AG09319 (cell line): ENCODE results near the gene BRINP1.

ENCODE experiments used
- DNase-seq: peaks from one replicate; pipeline ENCODE4 v3.0.0-alpha.2; 2010; ENCODE audit warnings: low read depth; ENCODE audit errors: extremely low read depth
- TF ChIP-seq, protein P1 (sequence below): IDR thresholded peaks from 2 replicates; pipeline ENCODE4 v1.5.1; 2011; ENCODE audit warnings: low read depth, mild to moderate bottlenecking, inconsistent platforms, low read length, moderate library complexity

Gene BRINP1

DNA sequence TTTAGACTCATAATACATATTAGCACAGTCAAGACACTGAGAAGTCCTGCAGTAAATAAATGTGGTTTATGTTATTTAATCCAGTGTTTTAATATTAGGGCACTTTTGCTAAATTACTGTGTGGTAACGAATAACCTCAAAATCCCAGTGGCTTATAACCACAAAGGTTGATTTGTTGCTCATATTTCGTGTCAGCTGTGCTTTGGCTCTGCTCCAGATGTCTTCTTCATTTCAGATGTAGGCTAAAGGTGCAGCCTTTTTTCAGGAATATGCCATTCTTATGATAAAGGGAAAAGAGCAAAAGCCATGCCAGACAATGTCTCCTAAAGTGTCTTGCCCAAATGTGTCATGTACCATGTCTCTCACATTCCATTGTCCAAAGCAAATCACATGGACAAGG lies 144.8 kb downstream of the BRINP1 start:
- DNase-seq, result no peak
- TF ChIP-seq, protein P1, sequence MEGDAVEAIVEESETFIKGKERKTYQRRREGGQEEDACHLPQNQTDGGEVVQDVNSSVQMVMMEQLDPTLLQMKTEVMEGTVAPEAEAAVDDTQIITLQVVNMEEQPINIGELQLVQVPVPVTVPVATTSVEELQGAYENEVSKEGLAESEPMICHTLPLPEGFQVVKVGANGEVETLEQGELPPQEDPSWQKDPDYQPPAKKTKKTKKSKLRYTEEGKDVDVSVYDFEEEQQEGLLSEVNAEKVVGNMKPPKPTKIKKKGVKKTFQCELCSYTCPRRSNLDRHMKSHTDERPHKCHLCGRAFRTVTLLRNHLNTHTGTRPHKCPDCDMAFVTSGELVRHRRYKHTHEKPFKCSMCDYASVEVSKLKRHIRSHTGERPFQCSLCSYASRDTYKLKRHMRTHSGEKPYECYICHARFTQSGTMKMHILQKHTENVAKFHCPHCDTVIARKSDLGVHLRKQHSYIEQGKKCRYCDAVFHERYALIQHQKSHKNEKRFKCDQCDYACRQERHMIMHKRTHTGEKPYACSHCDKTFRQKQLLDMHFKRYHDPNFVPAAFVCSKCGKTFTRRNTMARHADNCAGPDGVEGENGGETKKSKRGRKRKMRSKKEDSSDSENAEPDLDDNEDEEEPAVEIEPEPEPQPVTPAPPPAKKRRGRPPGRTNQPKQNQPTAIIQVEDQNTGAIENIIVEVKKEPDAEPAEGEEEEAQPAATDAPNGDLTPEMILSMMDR, result no peak

GRCh38 chr9:119221276-119221675 lies 148.0 kb downstream of the BRINP1 start:
- no peak for DNase-seq
- TF ChIP-seq, protein P1, result no peak

DNA sequence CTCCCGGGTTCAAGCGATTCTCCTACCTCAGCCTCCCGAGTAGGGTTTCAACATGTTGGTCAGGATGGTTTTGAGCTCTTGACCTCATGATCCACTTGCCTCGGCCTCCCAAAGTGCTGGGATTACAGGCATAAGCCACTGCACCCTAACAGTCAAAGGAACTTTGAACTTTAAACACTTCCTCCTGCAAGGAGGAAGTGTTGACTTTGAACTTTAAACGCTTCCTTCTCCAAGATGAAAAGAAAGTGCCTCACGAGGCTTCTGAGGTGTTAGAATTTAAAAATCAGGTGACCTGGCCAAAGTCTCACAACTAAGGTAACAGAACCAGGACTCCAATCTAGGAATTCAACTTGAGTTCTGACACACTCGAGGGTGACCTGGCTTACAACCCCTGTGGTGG lies 150.9 kb downstream of the BRINP1 start:
- TF ChIP-seq, protein P1, result no peak
- no peak for DNase-seq

GRCh38 chr9:119216651-119217331 lies 152.4 kb downstream of the BRINP1 start:
- no peak for DNase-seq
- TF ChIP-seq, protein P1, result no peak

DNA sequence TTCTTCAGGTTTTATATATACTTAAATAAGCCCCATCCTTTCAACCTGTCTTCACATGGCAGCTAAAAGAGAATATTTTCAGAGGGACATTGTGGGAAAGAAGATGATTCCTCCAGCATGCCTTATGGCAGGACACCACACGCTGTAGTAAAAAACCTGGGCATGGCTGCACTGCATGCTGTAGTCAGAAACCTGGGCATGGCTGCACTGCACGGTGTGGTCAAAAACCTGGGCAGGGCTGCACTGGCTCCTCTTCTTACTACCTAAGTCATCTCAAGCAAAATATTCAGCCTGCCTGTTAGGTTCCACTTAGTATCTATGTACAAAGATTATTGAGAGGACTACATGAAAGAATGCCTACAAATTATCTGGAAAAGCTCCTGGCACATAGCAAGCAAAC lies 153.6 kb downstream of the BRINP1 start:
- TF ChIP-seq, protein P1, result no peak
- DNase-seq, result no peak

DNA sequence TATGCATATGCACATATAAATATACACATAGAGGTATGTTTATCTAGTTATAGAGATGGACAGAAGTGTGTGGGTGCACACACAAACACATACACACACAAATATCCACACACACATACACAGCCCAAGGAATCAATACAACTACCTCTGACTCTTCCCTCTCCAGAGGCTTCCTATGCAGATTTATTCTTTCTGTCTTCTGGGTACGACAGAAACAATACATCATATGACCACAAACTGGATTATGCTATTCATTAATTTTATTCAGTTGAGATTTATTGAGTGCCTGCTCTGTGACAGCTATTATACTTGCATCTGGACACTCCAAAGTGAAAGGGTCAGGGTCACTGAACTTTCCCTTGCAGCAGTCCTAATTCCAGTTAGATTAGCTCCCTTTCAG lies 155.8 kb downstream of the BRINP1 start:
- TF ChIP-seq, protein P1, result no peak
- DNase-seq, result no peak

GRCh38 chr9:119197893-119198607 lies 171.2 kb downstream of the BRINP1 start:
- DNase-seq, result no peak
- TF ChIP-seq, protein P1, result no peak
